Transverse colon (tissue), 4 donors: ENCODE results near the gene UBE2E1.

ENCODE experiments used
- POLR2AphosphoS5 ChIP-seq, 3 donors: sonication (generic); formaldehyde crosslinking; IDR thresholded peaks; one replicate each; pipeline ENCODE4 v1.6.1; 2016; ENCODE audit warnings: antibody characterized with exemption in 3 of 3
- TF ChIP-seq, protein P1 (sequence below), 5 experiments: fragments of 200-600 bp in 3 of 5; fragments of 450-650 bp in 2 of 5; sonication (generic) in 3 of 5; IDR thresholded peaks; 1 replicate in 2 of 5; 2 replicates in 3 of 5; pipeline ENCODE4 v1.5.1; 2016 to 2017; ENCODE audit warnings: antibody characterized with exemption in 5 of 5, inconsistent platforms in 3 of 5, mild to moderate bottlenecking in 2 of 5, moderate library complexity in 1 of 5

- no peak for TF ChIP-seq POLR2AphosphoS5 (IDR thresholded peaks at IDR 0.05)
- TF ChIP-seq, protein P1, sequence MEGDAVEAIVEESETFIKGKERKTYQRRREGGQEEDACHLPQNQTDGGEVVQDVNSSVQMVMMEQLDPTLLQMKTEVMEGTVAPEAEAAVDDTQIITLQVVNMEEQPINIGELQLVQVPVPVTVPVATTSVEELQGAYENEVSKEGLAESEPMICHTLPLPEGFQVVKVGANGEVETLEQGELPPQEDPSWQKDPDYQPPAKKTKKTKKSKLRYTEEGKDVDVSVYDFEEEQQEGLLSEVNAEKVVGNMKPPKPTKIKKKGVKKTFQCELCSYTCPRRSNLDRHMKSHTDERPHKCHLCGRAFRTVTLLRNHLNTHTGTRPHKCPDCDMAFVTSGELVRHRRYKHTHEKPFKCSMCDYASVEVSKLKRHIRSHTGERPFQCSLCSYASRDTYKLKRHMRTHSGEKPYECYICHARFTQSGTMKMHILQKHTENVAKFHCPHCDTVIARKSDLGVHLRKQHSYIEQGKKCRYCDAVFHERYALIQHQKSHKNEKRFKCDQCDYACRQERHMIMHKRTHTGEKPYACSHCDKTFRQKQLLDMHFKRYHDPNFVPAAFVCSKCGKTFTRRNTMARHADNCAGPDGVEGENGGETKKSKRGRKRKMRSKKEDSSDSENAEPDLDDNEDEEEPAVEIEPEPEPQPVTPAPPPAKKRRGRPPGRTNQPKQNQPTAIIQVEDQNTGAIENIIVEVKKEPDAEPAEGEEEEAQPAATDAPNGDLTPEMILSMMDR (IDR thresholded peaks at IDR 0.05), result no peak
Observed at GRCh38 chr3:23796518-23796917, 9.2 kb upstream of the UBE2E1 start.
